H1 (cell line): Measurements from ENCODE around the gene TMEM222. TPM values are rescaled to one million over a fixed set of nuclear protein-coding genes. Genes with fewer than 3 reads are reported as not detected.

Source experiments
- BCL11A ChIP-seq, 2 experiments: IDR thresholded peaks; one replicate each; pipeline ENCODE4 v1.6.1; 2011; ENCODE audit warnings: low read depth in 2 of 2, low read length in 2 of 2, mild to moderate bottlenecking in 2 of 2
- CEBPB ChIP-seq: IDR thresholded peaks from 2 replicates; pipeline ENCODE4 v1.6.1; 2012; ENCODE audit warnings: low read depth, low read length
- CREB1 ChIP-seq: IDR thresholded peaks from 2 replicates; pipeline ENCODE4 v1.6.1; 2012; ENCODE audit warnings: inconsistent platforms
- CTBP2 ChIP-seq: IDR thresholded peaks from 2 replicates; pipeline ENCODE4 v1.7.0; 2011; ENCODE audit warnings: borderline replicate concordance, mild to moderate bottlenecking, moderate library complexity, mixed read lengths, low read length; ENCODE audit not compliant: insufficient read depth, insufficient read length
- CTCF ChIP-seq, 3 experiments: IDR thresholded peaks; 1 replicate in 2 of 3; 2 replicates in 1 of 3; pipeline versions ENCODE4 v1.5.1 to v1.6.1; 2011; ENCODE audit warnings: low read length in 3 of 3, mild to moderate bottlenecking in 3 of 3, inconsistent platforms in 2 of 3, low read depth in 1 of 3, moderate library complexity in 1 of 3; ENCODE audit not compliant: insufficient read depth in 1 of 3; ENCODE audit errors: control extremely low read depth in 1 of 3
- EP300 ChIP-seq, 2 experiments: IDR thresholded peaks; 1 replicate in 1 of 2; 2 replicates in 1 of 2; pipeline ENCODE4 v1.6.1; 2011 to 2012; ENCODE audit warnings: low read depth in 2 of 2, low read length in 2 of 2, mild to moderate bottlenecking in 2 of 2, borderline replicate concordance in 1 of 2, inconsistent platforms in 1 of 2, moderate library complexity in 1 of 2
- FOSL1 ChIP-seq: IDR thresholded peaks from 2 replicates; pipeline ENCODE4 v1.6.1; 2011; ENCODE audit warnings: mild to moderate bottlenecking, low read depth, low read length, moderate library complexity; ENCODE audit not compliant: insufficient read depth
- HDAC2 ChIP-seq, 2 experiments: fragments of 300-600 bp in 1 of 2; sonication (generic) in 1 of 2; IDR thresholded peaks; 2 replicates each; pipeline ENCODE4 v1.6.1; 2011 to 2012; ENCODE audit warnings: low read depth in 2 of 2, low read length in 2 of 2, mild to moderate bottlenecking in 2 of 2, moderate library complexity in 2 of 2, borderline replicate concordance in 1 of 2, inconsistent platforms in 1 of 2
- JUN ChIP-seq: IDR thresholded peaks from 2 replicates; pipeline ENCODE4 v1.6.1; 2011; ENCODE audit warnings: low read depth, mild to moderate bottlenecking, improper control_type of control experiment, low read length
- KDM5A ChIP-seq: fragments of 200-600 bp; IDR thresholded peaks from 2 replicates; pipeline ENCODE4 v1.7.1; 2012; ENCODE audit warnings: mild to moderate bottlenecking, low read length, inconsistent platforms, mixed read lengths
- NANOG ChIP-seq: IDR thresholded peaks from 2 replicates; pipeline ENCODE4 v1.6.1; 2011; ENCODE audit warnings: low read length, low read depth, mild to moderate bottlenecking, inconsistent platforms; ENCODE audit not compliant: insufficient read depth, poor library complexity, severe bottlenecking
- POLR2A ChIP-seq, 2 experiments: IDR thresholded peaks; 1 replicate in 1 of 2; 2 replicates in 1 of 2; pipeline ENCODE4 v1.6.1; 2011; ENCODE audit warnings: low read depth in 2 of 2, low read length in 2 of 2, mild to moderate bottlenecking in 2 of 2; ENCODE audit errors: control extremely low read depth in 1 of 2
- POLR2AphosphoS5 ChIP-seq: IDR thresholded peaks from 2 replicates; pipeline ENCODE4 v1.6.1; 2011; ENCODE audit warnings: low read depth, low read length
- RAD21 ChIP-seq, 2 experiments: IDR thresholded peaks in 1 of 2; conservative IDR thresholded peaks in 1 of 2; 2 replicates each; pipeline ENCODE4 v1.6.1; 2011; ENCODE audit warnings: low read depth in 2 of 2, low read length in 2 of 2, improper control_type of control experiment in 1 of 2, inconsistent platforms in 1 of 2, mild to moderate bottlenecking in 1 of 2, moderate library complexity in 1 of 2
- RFX5 ChIP-seq: IDR thresholded peaks from 2 replicates; pipeline ENCODE4 v1.6.1; 2011; ENCODE audit warnings: low read depth, low read length, improper control_type of control experiment, borderline replicate concordance
- SP1 ChIP-seq: IDR thresholded peaks from 2 replicates; pipeline ENCODE4 v1.6.1; 2011; ENCODE audit warnings: low read depth, low read length
- SP2 ChIP-seq: IDR thresholded peaks from 2 replicates; pipeline ENCODE4 v1.6.1; 2012; ENCODE audit warnings: mild to moderate bottlenecking, low read length, inconsistent platforms
- SP4 ChIP-seq: IDR thresholded peaks from 2 replicates; pipeline ENCODE4 v1.6.1; 2012; ENCODE audit warnings: low read length, inconsistent platforms
- TCF12 ChIP-seq: IDR thresholded peaks from 2 replicates; pipeline ENCODE4 v1.6.1; 2011; ENCODE audit warnings: low read depth, mild to moderate bottlenecking, low read length
- TEAD4 ChIP-seq: IDR thresholded peaks from 2 replicates; pipeline ENCODE4 v1.6.1; 2012; ENCODE audit warnings: low read depth, low read length, inconsistent platforms, mixed read lengths
- polyA plus RNA-seq, 7 experiments: library from polyadenylated mRNA; depleted of rRNA in 3 of 7; stranded (reverse) in 5 of 7; unstranded in 2 of 7; fragments of >200 nt in 5 of 7; fragments of 200-250 nt in 2 of 7; gene quantifications; 1 replicate in 5 of 7; 2 replicates in 1 of 7; 4 replicates in 1 of 7; pipeline versions ENCODE4 v1.2.1 to v1.2.3, GENCODE V29; 2011 to 2013; ENCODE audit warnings: missing spikeins in 2 of 7, mixed read lengths in 2 of 7
- total RNA-seq: library from RNA; stranded (reverse); fragmentation: NEBNext Ultra II Directional; extraction: Animal tissue kit (Norgen Biotek cat#: 25700); gene quantifications from 2 replicates; pipeline ENCODE4 v1.2.1, GENCODE V29; 2021
- TF ChIP-seq, protein P1 (sequence below): IDR thresholded peaks from 2 replicates; pipeline ENCODE4 v1.6.1; 2012; ENCODE audit warnings: inconsistent platforms

TMEM222 gene
- total and polyA plus RNA-seq, 2 of the 8 experiments (the other 6 are each of a cell fraction or from before 2014, with no cell fraction given): 27.0 to 51.8 TPM

- peak in 2 of 3 experiments; percentile 1 to 14; a peak in 2 of 4 replicates for TF ChIP-seq CTCF (IDR thresholded peaks at IDR 0.05; ENCODE audit: control extremely low read depth in 1 of 3, insufficient read depth in 1 of 3, low read depth in 1 of 3, low read length in 3 of 3)
- TF ChIP-seq EP300 (IDR thresholded peaks at IDR 0.05; ENCODE audit: borderline replicate concordance in 1 of 2, low read depth in 2 of 2, low read length in 2 of 2): peak; percentile 16 to 83; a peak in 2 of 3 replicates
- peak; percentile 92 for TF ChIP-seq CEBPB
- peak; percentile 58; the same call in 1 of the 2 replicates for TF ChIP-seq FOSL1
- peak; percentile 96 for TF ChIP-seq CREB1
- TF ChIP-seq KDM5A: peak; percentile 75
- TF ChIP-seq TEAD4: peak; percentile 57; the same call in 1 of the 2 replicates
- TF ChIP-seq JUN: no peak
- TF ChIP-seq SP2: no peak
- TF ChIP-seq POLR2A (IDR thresholded peaks at IDR 0.05; ENCODE audit: control extremely low read depth in 1 of 2, low read depth in 2 of 2, low read length in 2 of 2): peak; percentile 69 to 87
- TF ChIP-seq NANOG: no peak
- no peak for TF ChIP-seq RFX5
- peak; percentile 48; the same call in 1 of the 2 replicates for TF ChIP-seq SP1
- peak; percentile 70 to 81; a peak in 1 of 4 replicates for TF ChIP-seq HDAC2 (IDR thresholded peaks at IDR 0.05; ENCODE audit: borderline replicate concordance in 1 of 2, low read depth in 2 of 2, low read length in 2 of 2)
- TF ChIP-seq POLR2AphosphoS5: peak; percentile 87
- TF ChIP-seq, protein P1, sequence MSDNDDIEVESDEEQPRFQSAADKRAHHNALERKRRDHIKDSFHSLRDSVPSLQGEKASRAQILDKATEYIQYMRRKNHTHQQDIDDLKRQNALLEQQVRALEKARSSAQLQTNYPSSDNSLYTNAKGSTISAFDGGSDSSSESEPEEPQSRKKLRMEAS: peak; percentile 90
- peak; percentile 7 to 30; a peak in 3 of 4 replicates for TF ChIP-seq RAD21 (IDR thresholded peaks at IDR 0.05 in 1 of 2, conservative IDR thresholded peaks at IDR 0.05 in 1 of 2; ENCODE audit: low read depth in 2 of 2, low read length in 2 of 2)
- 0 out of 2 replicates have a peak, but pooled peaks have one; percentile 45 for TF ChIP-seq TCF12
- peak; percentile 92 for TF ChIP-seq SP4
- no peak for TF ChIP-seq BCL11A (IDR thresholded peaks at IDR 0.05; ENCODE audit: low read depth in 2 of 2, low read length in 2 of 2)
- peak; percentile 54 for TF ChIP-seq CTBP2
Observed at GRCh38 chr1:27321813-27322568, at the start of gene TMEM222 (continued).
